Gastrocnemius medialis (tissue), 4 donors: ENCODE measurements around the gene MEIS2. TPM values are rescaled to one million over a fixed set of nuclear protein-coding genes. Genes with fewer than 3 reads are reported as not detected.
A peak's percentile ranks its signal among the peaks of the same experiment; 100 is the strongest.

ENCODE experiments used
- ATAC-seq, 2 donors: fragments of 150-250 bp; one replicate each; pipeline ENCODE4 v1.9.1; 2016
- DNase-seq, 2 donors: peaks; one replicate each; pipeline ENCODE4 v3.0.0-alpha.2; 2019
- H3K27ac ChIP-seq, 4 donors: fragments of 200-600 bp; sonication (generic); 1 replicate in 1 of 4; 2 replicates in 3 of 4; pipeline ENCODE4 v1.5.1; 2016 to 2018; ENCODE audit warnings: mild to moderate bottlenecking in 2 of 4, moderate library complexity in 1 of 4
- H3K27me3 ChIP-seq, 3 donors: fragments of 200-600 bp; sonication (generic) in 2 of 3; 1 replicate in 1 of 3; 2 replicates in 2 of 3; pipeline versions ENCODE4 v1.5.1 to v1.6.0; 2016 to 2019; ENCODE audit warnings: mild to moderate bottlenecking in 1 of 3, moderate library complexity in 1 of 3
- H3K36me3 ChIP-seq, 2 donors: fragments of 200-600 bp; sonication (generic) in 1 of 2; one replicate each; pipeline ENCODE4 v1.5.1; 2017 to 2018
- H3K4me1 ChIP-seq, 2 donors: fragments of 200-600 bp; sonication (generic) in 1 of 2; one replicate each; pipeline ENCODE4 v1.5.1; 2016 to 2017; ENCODE audit warnings: mild to moderate bottlenecking in 2 of 2
- H3K4me3 ChIP-seq, 4 donors: fragments of 200-600 bp; sonication (generic) in 3 of 4; 1 replicate in 1 of 4; 2 replicates in 3 of 4; pipeline ENCODE4 v1.5.1; 2016 to 2019; ENCODE audit warnings: mild to moderate bottlenecking in 2 of 4
- H3K9me3 ChIP-seq, 3 donors: fragments of 200-600 bp; sonication (generic) in 2 of 3; 1 replicate in 1 of 3; 2 replicates in 2 of 3; pipeline ENCODE4 v1.5.1; 2016 to 2019
- CTCF ChIP-seq, 5 experiments: fragments of 450-650 bp in 3 of 5; fragments of 200-600 bp in 2 of 5; sonication (generic) in 2 of 5; IDR thresholded peaks in 4 of 5; conservative IDR thresholded peaks in 1 of 5; 1 replicate in 4 of 5; 2 replicates in 1 of 5; pipeline ENCODE4 v1.5.1; 2016 to 2019; ENCODE audit warnings: antibody characterized with exemption in 5 of 5, mild to moderate bottlenecking in 3 of 5, moderate library complexity in 3 of 5
- POLR2A ChIP-seq, 2 donors: fragments of 450-650 bp; IDR thresholded peaks; one replicate each; pipeline ENCODE4 v1.6.1; 2017; ENCODE audit warnings: antibody characterized with exemption in 2 of 2, mild to moderate bottlenecking in 2 of 2, moderate library complexity in 2 of 2
- in situ Hi-C, 4 donors: fragments of 200-750 bp; cut with MboI; loops; one replicate each; pipeline versions ENCODE4 v1.15.0 to v1.8.0; 2017; ENCODE audit warnings: low sequenced_read_pairs in 4 of 4
- intact Hi-C: fragments of 100-400 bp; cut with DNase I; formaldehyde crosslinking; loops from one replicate; pipeline ENCODE4 v1.15.1; 2023; ENCODE audit warnings: low total_unique reads
- total RNA-seq, 4 donors: library from RNA; depleted of rRNA; stranded (reverse); fragments of >200 nt; gene quantifications; one replicate each; pipeline versions ENCODE4 v1.1.0 to v1.2.3, GENCODE V29; 2016

MEIS2 gene
- total RNA-seq, 4 donors from 2014 or later, result 0.31 to 1.8 (median 0.40) TPM; not detected in 1

DNA sequence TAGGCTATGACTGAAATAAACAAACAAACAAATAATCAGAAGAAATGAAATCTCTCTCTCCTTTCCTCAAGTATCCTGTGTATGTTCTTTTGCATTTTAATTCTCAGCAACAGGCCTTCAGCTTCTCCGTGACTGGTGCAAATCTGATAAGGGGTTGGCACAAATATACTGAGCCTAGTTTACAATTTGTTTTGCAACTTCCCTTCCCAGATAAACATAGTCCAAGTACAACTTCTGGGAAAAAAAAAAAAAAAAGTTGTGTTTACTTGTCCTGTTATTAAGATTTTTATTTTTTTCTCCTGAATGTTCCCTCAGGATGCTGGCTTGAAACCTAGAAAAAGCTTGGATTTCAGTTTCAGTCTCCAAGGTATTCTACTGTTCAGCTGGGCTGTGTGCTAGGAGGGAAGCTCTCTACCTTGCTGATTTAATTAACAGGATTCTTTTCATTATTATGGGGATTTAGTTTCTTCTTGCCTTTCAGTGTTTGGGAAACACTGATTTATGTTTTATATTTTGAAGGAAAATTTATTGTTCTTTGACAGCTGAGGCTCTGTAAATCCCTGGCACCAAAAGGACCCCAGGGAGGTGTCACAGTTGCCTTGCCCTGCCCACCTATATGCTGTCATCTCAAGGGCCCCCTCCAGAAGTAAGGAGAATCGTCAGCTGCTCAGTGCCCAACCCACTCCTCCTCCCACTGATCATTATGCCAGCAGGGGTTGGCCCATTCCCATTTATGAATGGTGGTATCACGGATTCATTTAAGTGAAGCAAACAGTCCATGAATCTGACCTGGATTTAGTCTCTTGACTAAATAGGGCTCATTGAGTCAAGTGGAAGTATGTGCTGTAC is 185.2 kb downstream of the MEIS2 start:
- intact Hi-C loops (no loop called here), in situ Hi-C loops (no loop called here)
- ATAC-seq, result peak in 1 of 2 donors; percentile 49
- Histone ChIP-seq H3K36me3 (no peaks in the 10 kb centered on the region), H3K27me3 (no peaks in the 10 kb centered on the region), H3K27ac (no peak overlapping the region), H3K4me3 (no peak overlapping the region), H3K4me1 (no peaks in the 10 kb centered on the region), H3K9me3 (no peaks in the 10 kb centered on the region)
- no peak for TF ChIP-seq CTCF (IDR thresholded peaks at IDR 0.05 in 4 of 5, conservative IDR thresholded peaks at IDR 0.05 in 1 of 5)
- no peak for TF ChIP-seq POLR2A (IDR thresholded peaks at IDR 0.05)
- no peak for DNase-seq

DNA sequence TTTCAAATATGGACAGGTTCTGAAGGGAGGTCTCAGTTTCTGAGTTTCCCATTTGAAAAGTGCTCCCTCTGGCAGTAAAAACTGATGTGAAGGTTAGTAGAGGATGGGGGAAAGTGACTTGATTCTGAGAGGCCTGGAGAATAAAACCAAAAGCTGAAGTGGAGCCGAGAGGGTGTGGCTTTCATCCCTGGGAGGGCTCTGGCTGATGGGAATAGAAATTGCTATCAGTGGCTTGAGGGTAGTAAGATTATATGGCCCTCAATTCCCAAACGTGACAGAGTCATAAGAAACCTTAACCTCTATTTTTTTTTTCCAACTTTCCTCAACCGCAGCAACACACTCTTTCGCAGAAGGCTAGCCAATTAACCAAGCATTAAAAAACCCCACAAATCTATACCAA is 185.9 kb downstream of the MEIS2 start:
- intact Hi-C loops (no loop called here), in situ Hi-C loops (no loop called here)
- ATAC-seq, result no peak
- Histone ChIP-seq H3K4me3 (no peak overlapping the region), H3K9me3 (no peaks in the 10 kb centered on the region), H3K36me3 (no peaks in the 10 kb centered on the region), H3K27me3 (no peaks in the 10 kb centered on the region), H3K27ac (no peak overlapping the region), H3K4me1 (no peaks in the 10 kb centered on the region)
- DNase-seq, result no peak
- TF ChIP-seq POLR2A (IDR thresholded peaks at IDR 0.05) (no peak), CTCF (IDR thresholded peaks at IDR 0.05 in 4 of 5, conservative IDR thresholded peaks at IDR 0.05 in 1 of 5) (no peak)

- no peaks in the 10 kb centered on the region for H3K27me3 ChIP-seq
- in situ Hi-C loops (no loop called here), intact Hi-C loops (no loop called here)
- no peaks in the 10 kb centered on the region for H3K36me3 ChIP-seq
- ATAC-seq (no peak), DNase-seq (no peak)
- H3K4me3 ChIP-seq, result no peak overlapping the region
- H3K4me1 ChIP-seq, result no peaks in the 10 kb centered on the region
- no peaks in the 10 kb centered on the region for H3K9me3 ChIP-seq
- no peak overlapping the region for H3K27ac ChIP-seq
- TF ChIP-seq POLR2A (IDR thresholded peaks at IDR 0.05) (no peak), CTCF (IDR thresholded peaks at IDR 0.05 in 4 of 5, conservative IDR thresholded peaks at IDR 0.05 in 1 of 5) (no peak)
These were observed 188.0 kb downstream of the MEIS2 start for GRCh38 chr15:36912311-36912712.

GRCh38 chr15:36911322-36911944 is 188.9 kb downstream of the MEIS2 start:
- ATAC-seq (no peak), DNase-seq (no peak)
- Histone ChIP-seq H3K9me3 (no peaks in the 10 kb centered on the region), H3K27ac (no peak overlapping the region), H3K4me1 (no peaks in the 10 kb centered on the region), H3K4me3 (no peak overlapping the region), H3K27me3 (no peaks in the 10 kb centered on the region), H3K36me3 (no peaks in the 10 kb centered on the region)
- TF ChIP-seq POLR2A (IDR thresholded peaks at IDR 0.05) (no peak), CTCF (IDR thresholded peaks at IDR 0.05 in 4 of 5, conservative IDR thresholded peaks at IDR 0.05 in 1 of 5) (no peak)
- in situ Hi-C loops, result no loop called here
- intact Hi-C loops, result no loop called here
